Measurements from ENCODE around the gene POLDIP2. TPM values are rescaled to one million over a fixed set of nuclear protein-coding genes. Genes with fewer than 3 reads are reported as not detected.

The POLDIP2 gene
- total RNA-seq, 1 donor from 2014 or later, result 79.1 TPM

DNA sequence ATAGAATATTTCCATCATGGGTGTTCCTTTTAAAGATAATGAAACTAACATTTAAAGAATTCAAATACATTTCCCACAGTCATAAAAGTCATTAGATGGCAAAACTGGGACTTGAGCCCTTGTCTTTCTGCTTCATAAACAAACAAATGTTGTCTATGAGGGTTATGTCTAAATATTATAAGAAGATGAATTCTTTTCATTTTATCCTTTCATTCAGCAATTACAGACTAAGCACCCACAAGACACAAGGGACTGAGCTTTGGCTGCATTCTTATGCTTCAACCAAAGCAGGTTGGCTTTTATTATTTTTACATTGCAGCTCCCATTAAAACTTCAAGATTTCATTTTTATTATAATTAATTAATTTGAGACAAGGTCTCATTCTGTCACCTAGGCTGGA is 29.1 kb upstream of the POLDIP2 start:
- Histone ChIP-seq H3K4me1 (ENCODE audit: insufficient read depth, low read length) (peaks cover 2% of the 10 kb centered on the region), H3K79me2 (ENCODE audit: insufficient read depth, low read length) (no peaks in the 10 kb centered on the region), H3K27me3 (ENCODE audit: insufficient read depth, low read length) (no peaks in the 10 kb centered on the region), H3K36me3 (ENCODE audit: insufficient read depth, low read length) (peaks cover 5% of the 10 kb centered on the region), H3K27ac (ENCODE audit: low read depth, low read length) (no peak overlapping the region), H3K4me3 (ENCODE audit: insufficient read depth, low read depth, low read length) (no peak overlapping the region), H4K20me1 (ENCODE audit: insufficient read depth, low read length) (peaks cover 19% of the 10 kb centered on the region), H2AFZ (ENCODE audit: low read depth, low read length) (no peak overlapping the region), H3K9me3 (ENCODE audit: insufficient read depth, low read depth, low read length) (no peaks in the 10 kb centered on the region), H3K4me2 (ENCODE audit: low read length) (no peak overlapping the region), H3K9ac (ENCODE audit: low read length) (no peak overlapping the region)
- Mint-ChIP-seq H3K27ac (ENCODE audit: unreplicated experiment) (no peak overlapping the region), H3K36me3 (ENCODE audit: low read depth, unreplicated experiment) (peaks cover 37% of the 10 kb centered on the region), H3K27me3 (ENCODE audit: low read depth, unreplicated experiment) (peaks cover 47% of the 10 kb centered on the region), H3K4me1 (ENCODE audit: low read depth, unreplicated experiment) (no peaks in the 10 kb centered on the region), H3K9me3 (ENCODE audit: unreplicated experiment) (peaks cover 5% of the 10 kb centered on the region), H3K4me3 (ENCODE audit: unreplicated experiment) (no peak overlapping the region)
- TF ChIP-seq CTCF (IDR thresholded peaks at IDR 0.05; ENCODE audit: insufficient read depth, low read depth, low read length) (no peak), EZH2 (IDR thresholded peaks at IDR 0.05; ENCODE audit: insufficient read depth, low read length) (no peak)
- FAIRE-seq (no peak), DNase-seq (ENCODE audit: low read depth) (no peak)

DNA sequence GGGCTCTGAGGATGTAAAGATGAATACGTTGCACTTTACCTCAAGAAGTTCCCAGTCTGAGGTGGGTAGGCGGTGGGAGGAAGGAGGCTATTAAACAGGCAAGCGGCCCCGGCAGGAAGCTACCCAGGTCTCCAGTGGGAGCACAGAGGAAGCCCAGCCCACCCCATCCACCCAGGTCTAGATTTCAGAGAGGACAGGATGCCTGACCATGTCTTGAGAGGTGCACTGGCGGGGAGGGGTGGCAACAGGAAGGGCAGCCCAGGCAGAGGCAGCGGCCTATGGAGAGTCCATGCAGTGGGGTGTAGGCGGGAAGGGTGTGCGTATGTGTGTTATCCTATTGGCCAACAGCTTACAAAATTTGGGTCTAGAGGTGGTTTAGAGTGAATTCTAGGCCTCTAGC is 28.1 kb upstream of the POLDIP2 start:
- FAIRE-seq (no peak), DNase-seq (ENCODE audit: low read depth) (no peak)
- peaks cover 32% of the 10 kb centered on the region for H3K36me3 Mint-ChIP-seq (ENCODE audit: low read depth, unreplicated experiment)
- Histone ChIP-seq H3K9ac (ENCODE audit: low read length) (no peak overlapping the region), H3K36me3 (ENCODE audit: insufficient read depth, low read length) (no peaks in the 10 kb centered on the region), H3K27ac (ENCODE audit: low read depth, low read length) (no peak overlapping the region), H3K9me3 (ENCODE audit: insufficient read depth, low read depth, low read length) (no peaks in the 10 kb centered on the region), H3K4me1 (ENCODE audit: insufficient read depth, low read length) (peaks cover 6% of the 10 kb centered on the region), H3K27me3 (ENCODE audit: insufficient read depth, low read length) (no peaks in the 10 kb centered on the region), H3K4me2 (ENCODE audit: low read length) (no peak overlapping the region), H2AFZ (ENCODE audit: low read depth, low read length) (no peak overlapping the region), H4K20me1 (ENCODE audit: insufficient read depth, low read length) (peaks cover 27% of the 10 kb centered on the region), H3K79me2 (ENCODE audit: insufficient read depth, low read length) (no peaks in the 10 kb centered on the region), H3K4me3 (ENCODE audit: insufficient read depth, low read depth, low read length) (no peak overlapping the region)
- peaks cover 55% of the 10 kb centered on the region for H3K27me3 Mint-ChIP-seq (ENCODE audit: low read depth, unreplicated experiment)
- H3K27ac Mint-ChIP-seq (ENCODE audit: unreplicated experiment), result no peak overlapping the region
- H3K4me3 Mint-ChIP-seq (ENCODE audit: unreplicated experiment), result no peak overlapping the region
- H3K9me3 Mint-ChIP-seq (ENCODE audit: unreplicated experiment), result peaks cover 8% of the 10 kb centered on the region
- H3K4me1 Mint-ChIP-seq (ENCODE audit: low read depth, unreplicated experiment), result no peaks in the 10 kb centered on the region
- TF ChIP-seq EZH2 (IDR thresholded peaks at IDR 0.05; ENCODE audit: insufficient read depth, low read length) (no peak), CTCF (IDR thresholded peaks at IDR 0.05; ENCODE audit: insufficient read depth, low read depth, low read length) (no peak)

- Mint-ChIP-seq H3K27ac (ENCODE audit: unreplicated experiment) (no peak overlapping the region), H3K4me3 (ENCODE audit: unreplicated experiment) (no peak overlapping the region), H3K4me1 (ENCODE audit: low read depth, unreplicated experiment) (no peaks in the 10 kb centered on the region), H3K9me3 (ENCODE audit: unreplicated experiment) (peaks cover 11% of the 10 kb centered on the region), H3K27me3 (ENCODE audit: low read depth, unreplicated experiment) (peaks cover 59% of the 10 kb centered on the region), H3K36me3 (ENCODE audit: low read depth, unreplicated experiment) (peaks cover 31% of the 10 kb centered on the region)
- no peak overlapping the region for H3K4me2 ChIP-seq (ENCODE audit: low read length)
- peaks cover 6% of the 10 kb centered on the region for H3K4me1 ChIP-seq (ENCODE audit: insufficient read depth, low read length)
- H2AFZ ChIP-seq (ENCODE audit: low read depth, low read length), result no peak overlapping the region
- H4K20me1 ChIP-seq (ENCODE audit: insufficient read depth, low read length), result peaks cover 31% of the 10 kb centered on the region
- no peaks in the 10 kb centered on the region for H3K9me3 ChIP-seq (ENCODE audit: insufficient read depth, low read depth, low read length)
- no peak overlapping the region for H3K4me3 ChIP-seq (ENCODE audit: insufficient read depth, low read depth, low read length)
- DNase-seq (ENCODE audit: low read depth), result no peak
- H3K9ac ChIP-seq (ENCODE audit: low read length), result no peak overlapping the region
- H3K27ac ChIP-seq (ENCODE audit: low read depth, low read length), result no peak overlapping the region
- H3K27me3 ChIP-seq (ENCODE audit: insufficient read depth, low read length), result no peaks in the 10 kb centered on the region
- no peaks in the 10 kb centered on the region for H3K36me3 ChIP-seq (ENCODE audit: insufficient read depth, low read length)
- TF ChIP-seq EZH2 (IDR thresholded peaks at IDR 0.05; ENCODE audit: insufficient read depth, low read length) (no peak), CTCF (IDR thresholded peaks at IDR 0.05; ENCODE audit: insufficient read depth, low read depth, low read length) (no peak)
- no peak for FAIRE-seq
- no peaks in the 10 kb centered on the region for H3K79me2 ChIP-seq (ENCODE audit: insufficient read depth, low read length)
Measured at GRCh38 chr17:28385037-28385400, 27.7 kb upstream of the POLDIP2 start.
